Kidney epithelial cell (primary cell): Measurements from ENCODE around the gene TM2D1. TPM values are rescaled to one million over a fixed set of nuclear protein-coding genes. Genes with fewer than 3 reads are reported as not detected.

Experiments
- DNase-seq: peaks from one replicate; pipeline ENCODE4 v3.0.0-alpha.2; 2010; ENCODE audit warnings: low read depth
- H3K27me3 ChIP-seq: 2 replicates; pipeline ENCODE4 v1.6.0; 2011; ENCODE audit warnings: low read length; ENCODE audit not compliant: control insufficient read depth, insufficient read depth
- H3K36me3 ChIP-seq: 2 replicates; pipeline ENCODE4 v1.5.1; 2011; ENCODE audit warnings: low read length; ENCODE audit not compliant: control insufficient read depth, insufficient read depth
- H3K4me3 ChIP-seq: 2 replicates; pipeline ENCODE4 v1.5.1; 2011; ENCODE audit warnings: low read depth, mild to moderate bottlenecking, control low read depth, low read length
- CTCF ChIP-seq: IDR thresholded peaks from 2 replicates; pipeline ENCODE4 v1.5.1; 2011; ENCODE audit warnings: mild to moderate bottlenecking, moderate library complexity, low read length, control low read depth, inconsistent platforms; ENCODE audit not compliant: insufficient read depth, poor library complexity, severe bottlenecking
- total RNA-seq: library from RNA; depleted of rRNA; stranded (reverse); fragments of >200 nt; gene quantifications from 2 replicates; pipeline ENCODE4 v1.2.3, GENCODE V29; 2015

Gene TM2D1
- total RNA-seq, 1 donor from 2014 or later, result 40.7 TPM

DNA sequence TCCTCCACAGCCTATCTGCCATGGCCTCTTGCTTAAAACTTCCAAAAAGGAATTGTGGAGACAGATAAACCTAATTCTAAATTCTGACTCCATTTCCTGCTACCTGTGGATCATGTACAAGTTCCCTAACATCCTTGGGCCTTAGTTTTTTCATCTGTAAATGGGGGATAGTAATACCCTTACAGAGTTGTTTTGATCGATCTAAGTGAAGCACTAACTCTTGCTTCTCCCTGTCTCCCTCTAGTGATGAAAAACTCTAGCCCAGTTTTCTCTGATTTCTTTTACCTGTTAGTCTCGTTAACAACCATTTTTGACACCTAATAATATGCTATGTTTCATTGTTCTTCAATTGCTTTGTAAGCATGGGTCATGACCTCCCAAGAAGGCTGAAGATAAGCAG is 65.9 kb downstream of the TM2D1 start:
- Histone ChIP-seq H3K36me3 (no peaks in the 10 kb centered on the region), H3K4me3 (no peak overlapping the region), H3K27me3 (no peaks in the 10 kb centered on the region)
- TF ChIP-seq CTCF, result peak; percentile 23
- DNase-seq, result no peak

GRCh38 chr1:61655453-61655852 is 69.5 kb downstream of the TM2D1 start:
- Histone ChIP-seq H3K27me3 (no peaks in the 10 kb centered on the region), H3K36me3 (no peaks in the 10 kb centered on the region), H3K4me3 (no peak overlapping the region)
- DNase-seq, result no peak
- no peak for TF ChIP-seq CTCF

- no peak for TF ChIP-seq CTCF
- no peaks in the 10 kb centered on the region for H3K27me3 ChIP-seq
- no peaks in the 10 kb centered on the region for H3K36me3 ChIP-seq
- no peak for DNase-seq
- no peak overlapping the region for H3K4me3 ChIP-seq
These were observed 70.9 kb downstream of the TM2D1 start for GRCh38 chr1:61654067-61654466.

DNA sequence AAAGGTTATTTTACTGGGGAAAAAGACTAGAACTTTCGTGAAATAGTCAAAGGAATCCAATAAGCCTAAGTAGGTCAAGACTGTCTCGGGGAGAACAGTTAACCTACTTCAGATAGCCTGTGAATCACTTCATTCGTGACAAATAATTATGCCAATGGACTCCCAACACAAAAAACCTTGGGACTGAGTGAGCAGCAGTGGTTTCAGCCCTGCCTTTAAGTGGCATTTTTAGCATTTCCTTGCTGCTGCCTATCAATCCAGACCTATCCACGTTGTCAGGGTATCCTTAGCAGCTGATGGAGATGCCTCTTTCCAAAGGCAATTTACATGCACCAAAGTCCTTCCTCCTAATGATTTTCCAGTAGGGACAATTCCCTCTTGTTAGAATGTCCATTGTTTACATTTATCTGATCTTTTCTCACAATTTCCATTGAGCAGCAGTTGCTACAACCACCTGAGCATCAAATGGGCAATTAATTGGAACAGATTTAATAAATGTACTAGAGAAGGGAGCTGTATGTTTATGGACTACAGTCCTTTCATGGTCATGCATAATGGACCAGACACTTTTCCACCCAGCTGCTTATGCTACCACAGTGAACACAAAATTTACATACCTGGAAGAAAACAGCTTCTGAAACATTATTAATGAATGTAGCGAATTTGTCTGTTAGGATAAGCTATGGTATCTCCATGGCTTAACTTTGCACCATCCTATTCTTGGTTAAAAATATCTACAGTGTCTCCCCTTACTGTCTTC is 75.8 kb downstream of the TM2D1 start:
- Histone ChIP-seq H3K4me3 (no peak overlapping the region), H3K27me3 (no peaks in the 10 kb centered on the region), H3K36me3 (no peaks in the 10 kb centered on the region)
- TF ChIP-seq CTCF, result no peak
- DNase-seq, result no peak

DNA sequence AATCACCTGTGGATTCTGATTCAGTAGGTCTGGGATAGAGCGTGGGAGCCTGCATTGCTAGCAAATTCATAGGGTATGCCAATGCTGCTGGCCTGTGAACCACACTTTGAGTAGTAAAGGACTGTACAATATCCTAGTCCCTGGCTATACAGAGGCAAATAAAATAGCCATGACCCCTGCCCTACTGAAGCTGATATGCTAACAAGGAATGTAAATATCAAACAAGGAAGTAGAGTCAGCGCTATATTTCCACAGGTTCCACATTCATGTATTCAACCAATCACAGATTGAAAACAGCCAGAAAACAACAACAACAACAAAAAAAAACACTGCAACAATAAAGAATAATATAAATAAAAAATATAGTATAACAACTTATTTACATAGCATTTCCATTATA is 77.8 kb downstream of the TM2D1 start:
- no peak overlapping the region for H3K4me3 ChIP-seq
- H3K27me3 ChIP-seq, result no peaks in the 10 kb centered on the region
- TF ChIP-seq CTCF, result no peak
- DNase-seq, result no peak
- no peaks in the 10 kb centered on the region for H3K36me3 ChIP-seq

DNA sequence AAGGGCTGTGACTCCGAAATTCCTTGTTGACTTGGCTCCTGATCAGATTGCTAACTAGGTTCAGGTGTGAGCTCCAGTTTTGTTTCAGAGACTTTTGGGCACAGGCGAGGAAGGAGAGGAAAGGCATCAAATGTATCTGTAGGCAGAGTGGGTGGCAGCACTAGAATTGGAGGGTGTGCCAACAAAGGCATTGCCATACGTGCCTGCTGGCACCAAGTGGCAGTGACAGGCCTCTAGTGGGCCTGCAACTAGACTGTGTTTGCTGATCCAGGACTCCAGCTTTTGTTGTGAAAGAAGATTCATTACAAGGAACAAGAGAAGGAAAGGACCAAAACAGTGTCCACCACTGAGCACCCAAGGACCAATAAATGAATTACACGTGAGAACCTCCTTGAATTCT is 79.5 kb downstream of the TM2D1 start:
- H3K27me3 ChIP-seq, result no peaks in the 10 kb centered on the region
- H3K4me3 ChIP-seq, result no peak overlapping the region
- DNase-seq, result no peak
- no peaks in the 10 kb centered on the region for H3K36me3 ChIP-seq
- TF ChIP-seq CTCF, result no peak
